D341Med (cell line): ENCODE results near the gene AKAP8.
"Not testable (repeated sequence)": the region's sequence is repeated elsewhere in the genome, so short reads cannot be mapped to it uniquely, and the experiment has no call there.

Experiments
- DNase-seq: peaks from one replicate; pipeline ENCODE4 v3.0.0; 2012; ENCODE audit warnings: low spot score

Gene AKAP8

GRCh38 chr19:15373644-15374043, 5.9 kb downstream of the AKAP8 start:
- DNase-seq: no peak

DNA sequence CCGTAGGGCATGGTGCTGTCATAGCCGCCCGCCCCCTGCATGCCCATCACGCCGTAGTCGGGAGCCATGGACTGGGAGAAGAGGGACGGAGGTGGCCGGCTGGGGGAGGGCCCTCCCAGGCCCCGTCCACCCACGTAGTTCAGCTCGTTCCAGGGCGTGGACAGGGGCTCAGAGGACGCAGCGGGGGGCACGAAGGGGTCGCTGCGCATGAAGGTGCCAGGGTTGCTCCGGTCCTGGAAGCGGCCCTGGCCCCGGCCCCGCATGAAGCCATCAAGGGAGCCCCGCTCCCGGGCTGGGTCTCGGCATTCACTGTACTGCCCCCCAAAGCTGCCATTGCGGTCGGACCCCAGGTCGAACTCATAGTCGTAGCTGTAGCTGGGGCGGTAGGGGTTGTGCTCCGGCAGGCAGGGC, 6.7 kb downstream of the AKAP8 start:
- DNase-seq: no peak

DNA sequence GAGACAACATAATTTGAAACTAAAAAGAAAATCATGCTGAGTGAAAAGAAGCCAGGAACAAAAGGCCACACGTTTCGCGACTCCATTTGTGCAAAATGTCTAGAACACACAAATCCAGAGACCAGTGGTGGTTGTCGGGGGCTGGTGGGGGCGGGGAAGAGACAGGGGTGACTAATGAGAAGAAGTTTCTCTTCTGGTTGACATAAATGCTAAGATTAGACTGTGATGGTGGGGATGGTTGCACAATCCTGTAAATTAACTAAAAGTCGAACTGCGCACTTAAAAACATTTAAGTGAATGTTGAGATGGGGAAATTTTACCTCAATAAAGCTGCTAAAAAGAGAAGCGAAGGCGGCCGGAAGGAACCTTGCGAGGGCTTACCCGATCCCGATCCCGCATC, 7.1 kb downstream of the AKAP8 start:
- DNase-seq: no peak

- no peak for DNase-seq
Measured at GRCh38 chr19:15371786-15372380, 7.7 kb downstream of the AKAP8 start.

DNA sequence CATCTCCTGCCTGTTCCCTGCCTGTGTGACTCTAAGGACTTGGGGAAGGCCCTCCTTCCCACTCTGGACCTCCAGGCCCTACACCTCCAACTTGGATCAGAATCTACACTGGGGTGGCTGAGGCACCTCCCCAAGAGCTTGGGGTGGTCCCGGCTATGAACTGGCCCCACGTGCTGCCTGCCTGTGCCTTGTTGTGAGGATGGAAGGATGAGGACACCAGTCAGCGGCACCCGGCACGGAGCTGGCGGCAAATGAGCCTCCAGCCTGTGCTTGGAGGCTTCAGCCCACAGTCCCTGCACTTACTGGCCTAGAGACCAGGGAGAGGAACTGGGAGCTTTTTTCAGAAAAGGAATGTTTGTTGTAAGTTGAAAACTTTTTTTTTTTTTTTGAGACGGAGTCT, 8.5 kb downstream of the AKAP8 start:
- DNase-seq: no peak

DNA sequence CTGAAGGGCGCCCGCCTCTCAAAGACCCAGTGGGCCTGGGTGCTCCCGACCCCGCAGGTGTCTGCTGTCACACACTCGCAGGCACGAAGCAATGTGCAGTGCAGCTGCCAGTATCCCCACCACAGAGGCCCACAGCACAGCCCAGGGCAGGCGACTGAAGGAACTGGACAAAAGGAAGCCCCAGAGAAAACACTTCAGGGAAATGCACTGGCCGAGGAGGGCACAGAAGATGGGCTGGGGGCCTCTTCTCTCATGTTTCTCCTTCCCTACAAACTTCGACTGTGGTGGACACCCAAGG, 10.0 kb downstream of the AKAP8 start:
- no peak for DNase-seq

GRCh38 chr19:15368798-15369593, 10.6 kb downstream of the AKAP8 start:
- DNase-seq: no peak

DNA sequence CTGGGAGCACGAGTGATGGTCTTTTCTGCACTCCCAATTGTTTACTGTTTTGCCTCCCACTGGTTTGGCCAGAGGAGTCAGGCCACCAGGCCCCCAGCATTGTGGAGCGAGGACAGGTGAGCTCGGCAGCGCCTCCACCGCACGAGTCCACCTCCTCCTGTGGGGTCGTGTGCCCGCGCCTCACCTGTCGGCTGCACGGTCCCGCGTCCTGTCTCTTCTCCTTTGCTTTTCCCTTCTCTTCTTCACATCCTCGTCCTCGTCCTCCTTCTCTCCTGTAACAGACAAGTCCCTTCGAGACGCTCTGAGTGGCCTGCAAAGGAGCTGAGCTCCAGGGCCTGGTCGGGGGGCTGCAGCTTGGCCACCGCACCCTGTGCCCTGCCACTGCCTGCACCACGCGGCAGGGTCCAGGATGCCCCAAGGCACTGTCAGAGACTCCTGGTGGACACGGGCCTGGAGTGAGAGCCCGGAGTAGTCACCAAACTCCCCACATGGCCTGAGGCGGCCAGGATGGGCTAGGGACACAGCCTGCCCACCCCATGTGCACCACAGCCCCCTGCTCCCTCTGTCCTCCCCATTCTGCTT, 11.4 kb downstream of the AKAP8 start:
- DNase-seq: no peak

DNA sequence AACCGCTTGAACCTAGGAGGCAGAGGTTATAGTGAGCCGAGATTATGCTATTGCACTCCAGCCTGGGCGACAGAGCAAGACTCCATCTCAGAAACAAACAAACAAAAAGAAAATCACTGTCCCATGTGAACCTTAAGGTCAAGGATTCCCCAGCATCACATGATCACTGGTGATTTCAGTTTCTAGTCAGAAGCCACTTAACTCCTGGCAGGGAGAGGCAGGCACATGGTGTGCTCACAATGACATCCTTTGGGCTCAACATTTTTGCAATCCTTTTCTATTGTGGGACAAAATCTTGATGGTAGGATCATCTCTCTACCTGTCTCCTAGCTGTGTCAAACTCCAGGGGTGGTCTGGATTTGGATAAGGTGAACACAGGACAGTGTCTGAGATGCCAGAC, 12.1 kb downstream of the AKAP8 start:
- no peak for DNase-seq

- DNase-seq: no peak
Measured at GRCh38 chr19:15365264-15365663, 14.3 kb downstream of the AKAP8 start.

DNA sequence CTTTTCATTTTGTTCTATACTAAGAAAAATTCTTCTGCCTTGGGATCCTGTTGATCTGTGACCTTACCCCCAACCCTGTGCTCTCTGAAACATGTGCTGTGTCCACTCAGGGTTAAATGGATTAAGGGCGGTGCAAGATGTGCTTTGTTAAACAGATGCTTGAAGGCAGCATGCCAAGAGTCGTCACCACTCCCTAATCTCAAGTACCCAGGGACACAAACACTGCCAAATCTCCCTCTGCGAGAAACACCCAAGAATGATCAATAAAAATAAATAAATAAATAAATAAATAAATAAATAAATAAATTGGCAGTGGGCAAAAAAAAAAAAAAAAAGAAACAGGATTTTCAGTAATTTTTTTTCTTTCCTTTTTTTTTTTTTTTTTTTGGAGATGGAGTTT, 15.8 kb downstream of the AKAP8 start:
- not testable (repeated sequence) for DNase-seq

- not testable (repeated sequence) for DNase-seq
Measured at GRCh38 chr19:15363048-15363447, 16.5 kb downstream of the AKAP8 start.

GRCh38 chr19:15360015-15360414, 19.6 kb downstream of the AKAP8 start:
- DNase-seq: not testable (repeated sequence)

DNA sequence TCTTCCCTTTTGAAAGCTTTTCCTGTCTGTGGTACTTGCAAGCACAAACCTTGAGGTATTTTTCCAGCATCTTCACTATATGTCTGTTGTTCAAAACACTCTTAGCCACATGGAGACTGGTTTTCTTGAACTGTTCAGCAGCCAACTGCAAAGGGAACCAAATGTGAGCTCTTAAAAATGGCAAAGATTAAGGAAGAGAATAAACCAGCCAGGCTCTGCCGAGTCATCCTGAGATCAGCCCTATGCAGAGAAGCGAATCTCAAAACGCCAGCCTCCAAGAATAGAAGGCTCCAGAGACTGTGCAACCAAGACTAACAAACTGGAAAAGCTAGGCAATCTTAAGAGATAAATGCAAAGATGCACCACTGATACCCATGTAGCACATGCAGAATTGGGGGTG, 20.7 kb downstream of the AKAP8 start:
- no peak for DNase-seq

DNA sequence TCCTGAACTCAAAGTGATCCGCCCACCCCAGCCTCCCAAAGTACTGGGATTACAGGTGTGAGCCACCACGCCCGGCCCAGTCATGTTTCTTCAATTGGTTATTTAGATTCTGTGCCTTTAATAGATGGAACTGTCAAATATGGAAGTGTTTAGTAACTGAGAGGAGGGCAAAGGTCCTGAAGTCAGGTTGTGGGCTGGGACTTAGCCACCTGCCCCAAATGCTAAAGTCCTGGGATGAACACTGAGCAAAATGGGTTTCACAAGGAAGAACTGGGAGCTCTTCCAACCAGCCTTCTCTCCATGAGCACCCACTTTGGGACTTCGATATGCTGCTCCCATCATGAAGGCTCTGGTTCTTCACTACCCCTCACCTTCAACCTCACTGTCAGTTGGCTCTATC, 21.7 kb downstream of the AKAP8 start:
- DNase-seq: no peak

GRCh38 chr19:15354566-15355296, 24.9 kb downstream of the AKAP8 start:
- no peak for DNase-seq

DNA sequence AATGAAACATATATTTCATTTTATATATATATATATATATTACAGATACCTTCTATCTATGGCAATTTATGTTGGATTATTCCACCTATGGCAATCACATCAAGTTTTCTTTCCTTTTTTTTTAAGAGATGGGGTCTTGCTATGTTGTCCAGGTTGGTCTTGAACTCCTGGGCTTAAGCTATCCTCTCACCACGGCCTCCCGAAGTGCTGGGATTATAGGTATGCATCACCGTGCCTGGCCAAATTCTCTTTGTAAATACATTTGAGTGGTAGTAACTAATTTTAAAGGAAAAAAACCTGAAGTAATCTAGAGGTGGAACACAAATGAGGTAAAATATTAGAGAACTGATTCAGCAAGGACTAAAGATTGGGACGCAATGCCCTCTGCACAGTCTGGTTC, 25.7 kb downstream of the AKAP8 start:
- no peak for DNase-seq

DNA sequence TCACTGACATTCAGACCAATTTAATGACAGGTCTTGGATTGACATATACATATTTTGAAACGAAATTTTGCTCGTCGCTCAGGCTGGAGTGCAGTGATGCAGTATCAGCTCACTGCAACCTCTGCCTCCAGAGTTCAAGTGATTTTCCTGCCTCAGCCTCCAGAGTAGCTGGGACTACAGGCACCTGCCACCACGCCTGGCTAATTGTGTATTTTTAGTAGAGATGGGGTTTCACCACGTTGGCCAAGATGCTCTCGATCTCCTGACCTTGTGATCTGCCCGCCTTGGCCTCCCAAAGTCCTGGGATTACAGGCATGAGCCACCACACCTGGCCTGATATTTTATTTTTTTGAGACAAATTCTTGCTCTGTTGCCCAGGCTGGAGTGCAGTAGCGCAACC, 27.1 kb downstream of the AKAP8 start:
- not testable (repeated sequence) for DNase-seq

- not testable (repeated sequence) for DNase-seq
Measured at GRCh38 chr19:15341328-15341727, 38.3 kb downstream of the AKAP8 start.

DNA sequence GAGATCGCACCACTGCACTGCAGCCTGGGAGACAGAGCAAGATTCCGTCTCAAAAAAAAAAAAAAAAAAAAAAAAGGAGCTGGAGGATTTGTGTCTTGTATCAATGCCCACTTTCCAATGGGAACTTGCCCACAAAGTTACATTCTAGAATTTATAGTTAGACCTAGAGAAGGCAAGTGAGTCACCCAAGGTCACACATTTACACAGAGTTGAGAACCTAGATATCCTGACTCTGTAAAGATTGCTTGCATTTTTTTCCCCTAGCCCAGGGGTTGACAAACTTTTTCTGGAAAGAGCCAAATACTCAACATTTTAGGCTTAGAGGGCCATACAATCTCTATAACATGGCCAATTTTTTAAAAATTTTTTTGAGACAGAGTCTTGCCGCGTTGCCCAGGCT, 39.5 kb downstream of the AKAP8 start:
- DNase-seq: no peak

DNA sequence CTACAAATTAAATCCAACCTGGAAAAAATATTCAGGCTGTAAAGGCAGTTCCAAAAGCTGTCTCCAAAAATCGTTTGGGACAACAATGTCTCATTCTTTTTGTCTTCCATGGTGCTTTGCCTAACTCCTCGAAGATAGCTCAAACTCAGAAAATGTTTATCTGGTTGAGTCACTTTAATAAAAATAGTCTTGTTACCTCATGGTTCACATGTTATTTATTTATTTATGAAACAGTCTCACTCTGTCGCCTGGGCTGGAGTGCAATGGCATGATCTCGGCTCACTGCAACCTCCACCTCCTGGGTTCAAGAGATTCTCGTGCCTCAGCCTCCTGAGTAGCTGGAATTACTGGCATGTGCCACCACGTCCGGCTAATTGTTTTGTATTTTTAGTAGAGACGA, 42.4 kb downstream of the AKAP8 start:
- DNase-seq: no peak

DNA sequence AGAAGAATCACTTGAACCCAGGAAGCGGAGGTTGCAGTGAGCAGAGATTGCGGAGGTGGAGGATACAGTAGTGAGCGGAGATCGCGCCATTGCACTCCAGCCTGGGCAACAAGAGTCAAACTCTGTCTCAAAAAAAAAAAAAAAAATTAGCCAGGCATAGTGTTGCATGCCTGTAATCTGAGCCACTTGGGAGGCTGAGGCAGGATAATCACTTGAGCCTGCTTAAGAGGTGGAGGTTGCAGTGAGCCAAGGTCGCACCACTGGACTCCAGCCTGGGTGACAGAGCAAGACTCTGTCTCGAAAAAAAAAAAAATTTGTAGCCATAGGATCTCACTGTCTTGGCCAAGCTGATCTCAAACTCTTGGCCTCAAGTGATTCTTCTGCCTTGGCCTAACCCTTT, 43.6 kb downstream of the AKAP8 start:
- DNase-seq: not testable (repeated sequence)
